ENCODE measurements around the gene CYP21A2.
A peak's percentile ranks its signal among the peaks of the same experiment; 100 is the strongest.

The CYP21A2 gene

DNA sequence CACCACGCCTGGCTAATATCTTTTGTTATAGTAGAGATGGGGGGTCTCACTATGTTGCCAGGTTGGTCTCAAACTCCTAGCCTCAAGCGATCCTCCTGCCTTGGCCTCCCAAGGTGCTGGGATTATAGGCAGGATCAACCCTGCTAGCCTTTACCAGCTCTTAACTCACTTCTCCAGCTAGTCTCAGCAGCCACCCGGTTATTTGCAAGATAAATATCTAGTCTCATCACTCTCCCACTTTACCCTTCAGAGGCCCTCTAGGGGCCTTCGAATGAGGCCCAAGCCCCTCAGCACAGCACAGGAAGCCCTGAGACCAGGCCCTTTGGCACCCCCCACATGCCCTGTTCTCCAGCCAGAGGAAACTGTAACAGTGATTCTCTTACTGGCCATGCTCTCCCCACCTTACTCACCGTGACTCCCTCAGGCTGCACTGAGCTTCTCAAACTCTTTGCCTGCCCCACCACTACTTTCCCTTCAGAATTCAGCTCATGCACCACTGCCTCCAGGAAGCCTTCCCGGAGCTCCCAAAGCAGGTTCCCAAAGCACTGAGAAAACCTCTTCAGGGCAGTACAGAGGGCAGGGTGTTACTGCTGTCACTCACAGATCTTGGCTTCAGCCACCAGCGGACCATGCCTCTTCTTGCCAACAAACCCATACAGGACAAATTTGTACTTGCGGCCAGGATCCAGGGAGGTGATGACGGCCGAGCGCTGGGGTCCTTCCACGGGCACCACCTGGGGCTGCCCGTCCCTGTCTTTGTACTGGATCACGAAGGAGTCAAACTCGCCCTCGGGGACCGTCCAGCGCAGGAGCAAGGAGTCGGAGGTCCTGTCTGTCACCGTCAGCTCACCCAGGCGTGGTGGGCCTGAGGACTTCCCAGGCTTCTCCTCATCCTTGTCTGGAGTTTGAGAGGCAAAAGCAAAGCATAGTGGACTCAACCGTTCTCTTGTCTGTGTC lies 45.9 kb downstream of the CYP21A2 start:
- no peak for DNase-seq (ENCODE audit: low spot score)

DNA sequence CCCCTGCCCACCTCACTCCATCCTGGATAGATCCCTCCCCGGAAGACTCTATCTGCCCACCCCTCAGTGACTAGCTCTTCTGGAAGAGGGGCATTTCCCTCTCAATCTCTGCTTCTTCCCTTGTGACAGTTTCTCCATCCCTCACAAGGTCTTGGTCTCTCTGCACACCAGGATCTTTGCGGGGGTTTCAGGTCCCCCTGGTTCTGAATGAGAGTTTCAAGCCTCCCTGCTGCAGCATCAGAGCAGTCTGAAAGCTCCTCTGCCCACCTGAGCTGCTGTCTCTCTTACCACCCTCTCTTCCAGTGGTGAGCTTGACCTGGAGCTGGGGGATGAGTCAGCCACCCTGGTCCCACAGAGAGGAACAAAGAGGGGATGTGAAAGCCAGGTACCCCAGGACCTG lies 46.6 kb downstream of the CYP21A2 start:
- DNase-seq (ENCODE audit: low spot score), result no peak

DNA sequence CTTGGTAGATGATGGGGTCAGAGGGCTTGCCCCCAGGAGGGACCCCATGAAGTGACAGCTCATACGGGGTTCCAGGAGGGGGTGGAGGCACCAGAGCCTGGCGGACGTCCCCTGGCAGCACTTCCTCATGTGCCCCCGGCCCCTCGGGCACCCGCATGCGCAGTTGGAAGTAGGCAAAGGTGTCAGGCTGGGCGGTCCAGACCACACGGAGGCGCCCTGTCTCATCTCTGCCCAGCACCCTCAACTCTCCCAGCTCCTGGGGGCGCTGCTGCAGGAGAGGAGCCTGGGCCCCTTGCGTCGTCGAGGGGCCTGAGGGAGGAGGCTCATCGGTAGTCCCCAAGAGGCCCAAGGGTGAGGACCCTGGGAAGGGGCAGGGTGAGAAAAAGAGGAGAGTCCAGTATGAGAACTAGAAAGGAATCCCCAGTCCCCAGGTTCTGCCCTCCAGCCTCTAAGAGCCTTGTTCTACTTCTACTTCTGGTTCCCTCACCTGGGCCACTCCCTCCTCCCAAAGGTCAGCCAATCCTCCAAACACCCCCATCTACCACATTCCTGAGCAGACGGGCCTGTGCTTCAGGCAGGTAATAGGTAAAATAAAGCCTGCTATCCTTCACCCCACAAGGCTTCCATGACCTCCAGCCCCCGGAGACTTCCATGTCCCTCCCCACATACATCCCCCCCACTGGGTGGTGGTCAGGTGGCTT lies 47.7 kb downstream of the CYP21A2 start:
- DNase-seq (ENCODE audit: low spot score), result no peak

DNA sequence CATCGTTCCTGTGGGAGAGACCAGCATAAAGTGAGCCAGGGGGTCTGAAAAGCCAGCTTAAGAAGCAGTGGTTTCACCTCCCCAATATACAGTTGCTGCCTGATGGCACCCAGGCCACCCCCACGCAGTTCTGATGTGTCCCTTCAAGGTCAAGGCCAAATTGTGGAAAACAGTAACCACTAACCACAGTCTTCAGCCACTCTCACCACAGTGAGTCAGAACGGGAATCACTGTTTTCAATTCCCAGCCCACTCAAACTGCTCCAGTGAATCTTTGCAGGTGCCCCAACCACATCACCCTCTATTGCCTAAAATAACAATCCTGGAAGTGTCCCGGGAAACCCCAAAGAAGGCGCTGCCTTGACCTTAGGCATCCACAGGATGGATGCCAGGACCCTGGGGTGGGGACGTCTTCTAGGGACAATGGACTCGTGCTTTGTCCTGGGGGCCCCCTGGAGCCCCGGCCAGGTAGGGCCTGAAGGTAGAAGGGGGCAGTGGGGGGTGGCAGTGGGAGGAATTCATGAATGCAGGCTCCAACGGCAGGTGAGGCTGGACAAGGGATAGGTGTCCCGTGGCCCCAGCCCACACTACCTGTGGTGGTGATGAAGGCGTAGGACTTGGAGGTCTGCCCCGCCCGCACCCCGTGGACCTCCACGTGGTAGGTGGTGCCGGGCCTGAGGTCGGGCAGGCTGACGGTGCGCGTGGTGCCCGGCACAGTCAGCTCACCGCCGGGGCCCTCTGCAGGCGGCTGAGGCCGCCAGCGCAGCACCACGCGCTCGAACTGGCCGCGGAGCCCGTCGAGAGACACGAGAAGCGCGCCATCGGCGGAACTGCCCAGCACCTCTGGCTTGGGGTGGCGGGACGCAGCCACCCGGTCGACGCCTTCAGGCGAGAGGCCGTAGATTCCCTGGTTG lies 48.7 kb downstream of the CYP21A2 start:
- DNase-seq (ENCODE audit: low spot score), result peak; percentile 82

DNA sequence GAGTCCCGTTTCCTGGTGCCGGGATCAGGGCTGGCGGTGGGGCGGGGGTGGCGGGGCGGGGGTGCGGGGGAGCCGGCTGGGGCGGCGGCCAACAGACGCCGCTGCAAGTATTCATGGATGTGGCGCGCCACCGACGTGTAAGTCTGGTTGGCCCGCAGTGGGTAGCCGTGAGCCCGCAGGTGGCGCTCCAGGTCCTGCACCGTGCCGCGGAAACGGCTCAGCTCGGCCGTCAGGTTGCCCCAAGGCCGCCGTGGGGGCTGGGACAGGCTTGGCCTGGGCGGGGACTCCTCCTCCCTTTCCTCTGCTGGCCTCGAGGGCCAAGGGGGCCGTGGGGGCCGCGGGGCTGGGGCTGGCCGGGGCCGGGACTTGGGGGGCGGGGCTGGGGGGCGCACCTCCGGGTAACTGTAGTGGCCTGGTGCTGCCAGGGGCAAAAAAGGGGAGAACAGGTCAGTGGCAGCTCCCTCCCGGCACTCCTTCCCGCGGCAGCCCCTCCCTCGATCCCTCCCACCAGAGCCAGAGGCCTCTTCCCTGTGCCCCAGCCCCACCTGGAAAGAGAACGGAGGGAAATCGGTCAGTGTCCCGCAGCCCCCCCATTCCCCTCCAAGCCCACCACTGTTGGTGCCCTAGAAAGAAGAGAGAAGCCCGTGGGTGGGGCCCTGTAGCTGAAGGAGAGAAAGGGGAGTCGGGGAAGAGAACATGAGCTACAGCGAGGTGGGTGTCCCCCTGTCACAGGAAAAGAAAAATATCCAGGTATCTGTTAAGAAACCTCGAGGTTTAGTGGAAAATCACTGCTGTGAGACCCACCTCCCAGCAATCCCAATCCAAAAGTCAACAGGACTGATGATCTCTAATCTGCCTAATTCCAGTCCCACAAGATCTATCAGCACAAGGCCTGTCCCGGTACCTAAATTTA lies 49.6 kb downstream of the CYP21A2 start:
- DNase-seq (ENCODE audit: low spot score), result no peak

DNA sequence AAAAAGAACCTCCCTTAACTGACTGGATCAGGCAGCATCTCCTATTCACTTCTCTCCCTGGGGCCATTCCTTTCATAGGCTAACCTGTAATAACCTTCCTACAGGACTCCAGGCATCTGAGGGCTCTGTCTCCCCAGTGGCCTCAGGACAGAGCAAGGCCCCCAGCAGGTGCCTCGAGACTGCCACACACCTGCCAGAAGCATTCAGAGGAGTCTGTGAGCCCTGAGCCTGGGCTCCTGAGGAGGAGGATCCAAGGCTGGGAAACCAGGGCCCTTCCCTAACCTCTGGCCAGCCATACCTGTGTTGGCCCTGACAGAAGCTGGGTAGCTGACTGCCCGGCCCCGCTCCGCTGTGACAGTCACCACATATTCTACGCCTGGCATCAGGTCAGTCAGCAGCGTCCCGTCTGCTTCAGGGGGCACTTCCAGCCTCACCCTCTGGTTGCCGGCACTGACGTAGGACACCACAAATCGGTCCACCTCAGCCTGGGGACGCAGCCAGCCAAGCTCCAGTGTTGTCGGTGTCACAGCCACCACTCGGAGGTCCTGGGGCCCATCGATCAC lies 50.4 kb downstream of the CYP21A2 start:
- DNase-seq (ENCODE audit: low spot score), result no peak

DNA sequence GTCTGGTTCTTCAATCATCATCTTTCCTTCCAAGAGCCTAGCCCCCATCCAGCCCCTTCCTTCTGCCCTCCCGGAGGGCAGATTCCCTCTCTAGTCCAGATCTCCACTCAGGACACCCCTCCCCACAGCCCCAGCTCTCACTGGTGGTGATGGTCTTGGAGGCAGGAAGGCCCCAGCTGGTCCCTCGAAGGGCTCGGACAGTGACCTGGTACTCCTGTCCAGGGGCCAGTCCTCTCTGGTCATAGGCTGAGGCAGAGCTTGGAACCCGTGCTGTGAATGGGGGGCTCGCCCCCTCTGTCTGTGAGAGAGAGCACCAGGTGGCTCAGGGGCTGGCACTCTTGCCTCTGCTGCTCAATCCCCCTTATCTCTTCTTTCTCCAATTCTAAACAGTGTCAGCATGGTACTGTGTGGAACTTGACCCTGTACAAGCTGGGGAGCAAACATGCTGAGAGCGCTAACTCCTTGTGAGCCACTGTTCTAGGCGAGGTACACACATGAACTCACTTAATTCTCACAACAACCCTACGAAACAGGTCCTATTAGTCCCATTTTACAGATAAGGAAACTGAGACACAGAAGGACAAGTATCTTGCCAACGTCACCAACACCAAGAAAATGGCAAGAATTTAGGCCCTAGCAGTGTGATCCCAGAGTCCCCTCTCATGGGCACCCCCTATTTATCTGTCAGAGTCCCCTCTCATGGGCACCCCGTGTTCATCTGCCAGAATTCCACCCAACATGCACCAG lies 51.0 kb downstream of the CYP21A2 start:
- no peak for DNase-seq (ENCODE audit: low spot score)
